ENCODE data around the gene MYO1B. TPM values are rescaled to one million over a fixed set of nuclear protein-coding genes. Genes with fewer than 3 reads are reported as not detected.

Gene MYO1B
- total and polyA plus RNA-seq, 2 of the 8 experiments (the other 6 are each of a cell fraction or from before 2014, with no cell fraction given), result 15.5 to 61.2 TPM

- 88% methylated on average over 4 of the region's 4 CpGs; no CpG with 5 or more reads in 1 of the 2 experiments for WGBS, 2 experiments (ENCODE audit: extremely low coverage in 1 of 2, insufficient coverage in 1 of 2, insufficient read length in 1 of 2, insufficient replicate concordance in 2 of 2, low coverage in 1 of 2, low lambda C conversion rate in 2 of 2, missing lambda C conversion rate in 1 of 2)
- POLR2A ChIA-PET (ENCODE audit: partially characterized antibody), result interaction anchor here (0.7 to 0.9 kb wide), 2 partner anchors 22 to 40 kb away, joined by 4 read pairs; no protein-coding TSS in a partner anchor
- peaks cover 0 to 86% of the 10 kb centered on the region in 2 experiments; a peak in 2 of 4 replicates for H3K79me2 ChIP-seq (ENCODE audit: control insufficient read depth in 1 of 2, insufficient read depth in 2 of 2, low read length in 2 of 2)
- TF ChIP-seq ATF2 (IDR thresholded peaks at IDR 0.05; ENCODE audit: low read length) (no peak), RXRA (IDR thresholded peaks at IDR 0.05; ENCODE audit: insufficient read depth, low read depth, low read length) (no peak), JUND (IDR thresholded peaks at IDR 0.05; ENCODE audit: low read length) (no peak), SIN3A (conservative IDR thresholded peaks at IDR 0.05 in 1 of 2, IDR thresholded peaks at IDR 0.05 in 1 of 2; ENCODE audit: low read depth in 1 of 2, low read length in 2 of 2) (no peak), NRF1 (IDR thresholded peaks at IDR 0.05; ENCODE audit: low read depth, low read length) (no peak), RFX5 (IDR thresholded peaks at IDR 0.05; ENCODE audit: borderline replicate concordance, low read depth, low read length) (no peak), CTBP2 (IDR thresholded peaks at IDR 0.05; ENCODE audit: borderline replicate concordance, insufficient read depth, insufficient read length, low read length) (no peak), CHD1 (IDR thresholded peaks at IDR 0.05; ENCODE audit: low read depth, low read length) (no peak), BACH1 (IDR thresholded peaks at IDR 0.05; ENCODE audit: low read length) (no peak), SP1 (IDR thresholded peaks at IDR 0.05; ENCODE audit: low read depth, low read length) (no peak), KDM1A (IDR thresholded peaks at IDR 0.05; ENCODE audit: borderline replicate concordance, low read length) (no peak), TEAD4 (IDR thresholded peaks at IDR 0.05; ENCODE audit: low read depth, low read length) (no peak)
Measured at GRCh38 chr2:191287820-191288219, 42.6 kb downstream of the MYO1B start.

More at GRCh38 chr2:191287820-191288219, 42.6 kb downstream of the MYO1B start:
- Histone ChIP-seq H4K91ac (replicated peaks; ENCODE audit: insufficient read length, low read length) (no peak overlapping the region), H2BK120ac (replicated peaks; ENCODE audit: low read depth, low read length) (no peak overlapping the region), H3K23ac (ENCODE audit: insufficient read length) (no peak overlapping the region), H3K9ac (replicated peaks in 1 of 4; ENCODE audit: extremely low read depth in 1 of 4, low read depth in 3 of 4, low read length in 3 of 4) (no peak overlapping the region), H3K14ac (ENCODE audit: insufficient read length) (no peak overlapping the region), H3K79me1 (ENCODE audit: low read depth, low read length) (peaks cover under 1% of the 10 kb centered on the region; the same call in 1 of the 2 replicates), H2AK5ac (ENCODE audit: low read depth, low read length) (no peak overlapping the region), H3K36me3 (ENCODE audit: control insufficient read depth in 2 of 4, insufficient read depth in 4 of 4, low read length in 3 of 4) (peaks cover 0 to 6% (median 1%) of the 10 kb centered on the region in 4 experiments; a peak in 2 of 8 replicates), H3K4ac (replicated peaks; ENCODE audit: insufficient read length, low read depth, low read length) (no peak overlapping the region), H3K4me2 (ENCODE audit: insufficient read depth in 1 of 2, low read depth in 2 of 2, low read length in 2 of 2) (no peak overlapping the region), H3K18ac (ENCODE audit: extremely low read depth, low read length) (no peak overlapping the region), H2BK5ac (ENCODE audit: low read depth, low read length) (no peak overlapping the region), H2AFZ (ENCODE audit: low read length) (no peak overlapping the region), H3K27ac (ENCODE audit: low read depth, low read length) (no peak overlapping the region), H2BK12ac (ENCODE audit: low read depth, low read length) (no peak overlapping the region), H3K4me1 (replicated peaks in 1 of 4; ENCODE audit: control insufficient read depth in 3 of 4, insufficient read depth in 4 of 4, low read length in 3 of 4) (peaks cover 0 to 3% (median 1%) of the 10 kb centered on the region in 4 experiments; a peak in 1 of 7 replicates), H3K9me3 (ENCODE audit: insufficient read depth in 2 of 2, low read depth in 1 of 2, low read length in 1 of 2) (no peaks in the 10 kb centered on the region), H4K8ac (ENCODE audit: extremely low read depth, insufficient read depth, low read length) (no peak overlapping the region), H3K27me3 (replicated peaks in 1 of 4; ENCODE audit: control insufficient read depth in 3 of 4, extremely low read depth in 1 of 4, insufficient read depth in 3 of 4, low read length in 3 of 4) (no peaks in the 10 kb centered on the region), H4K20me1 (replicated peaks in 1 of 2; ENCODE audit: control insufficient read depth in 1 of 2, insufficient read depth in 2 of 2, low read length in 2 of 2) (peaks cover 2 to 5% of the 10 kb centered on the region in 2 experiments), H2BK20ac (ENCODE audit: low read length) (no peak overlapping the region), H4K5ac (ENCODE audit: insufficient read length, low read depth, low read length) (no peak overlapping the region), H3K23me2 (ENCODE audit: low read depth, low read length) (no peaks in the 10 kb centered on the region), H2BK15ac (ENCODE audit: low read length) (no peak overlapping the region), H3K56ac (replicated peaks; ENCODE audit: insufficient read length, low read depth, low read length) (no peak overlapping the region), H3K4me3 (ENCODE audit: extremely low read depth in 1 of 4, insufficient read depth in 2 of 4, low read depth in 3 of 4, low read length in 4 of 4) (no peak overlapping the region)
- DNase-seq (ENCODE audit: low read depth in 1 of 2, low spot score in 2 of 2), result no peak
- CTCF ChIA-PET (ENCODE audit: partially characterized antibody), result interaction anchor here (0.9 to 1.8 kb wide), 5 partner anchors 10 to 236 kb away, joined by 3 to 5 read pairs (median 4); no protein-coding TSS in a partner anchor
- no peak for FAIRE-seq

Data from H1 (cell line).